MCF 10A (cell line): ENCODE measurements around the gene PARVB. TPM values are rescaled to one million over a fixed set of nuclear protein-coding genes. Genes with fewer than 3 reads are reported as not detected.

ENCODE experiments used
- BruUV-seq: library from RNA; stranded (reverse); fragments of 400-500 nt; replicated peaks from 2 replicates; lab custom pipeline; 2021; lab: Mats Ljungman, UMichigan
- CTCF ChIA-PET: fragments of 300-600 bp; sonication (Branson Sonifier 250); formaldehyde crosslinking; extraction: SDS; loops from one replicate; lab custom pipeline; 2021; ENCODE audit warnings: antibody characterized with exemption, inconsistent platforms; lab: Yijun Ruan, JAX
- POLR2A ChIA-PET: fragments of 300-600, 350-650 bp; sonication (Branson Sonifier 250); formaldehyde crosslinking; extraction: SDS; loops from one replicate; lab custom pipeline; 2020; ENCODE audit warnings: antibody characterized with exemption, inconsistent platforms; lab: Yijun Ruan, JAX
- DNase-seq: peaks from one replicate; pipeline ENCODE4 v3.0.0-alpha.2; 2018; ENCODE audit not compliant: unreplicated experiment
- H3K27ac Mint-ChIP-seq: one replicate; pipeline ENCODE4 v1.8.0; 2022; ENCODE audit warnings: mild to moderate bottlenecking, low read depth, mixed read lengths; ENCODE audit not compliant: unreplicated experiment
- H3K27me3 Mint-ChIP-seq: one replicate; pipeline ENCODE4 v1.8.0; 2022; ENCODE audit warnings: mixed read lengths; ENCODE audit not compliant: insufficient read depth, unreplicated experiment
- H3K36me3 Mint-ChIP-seq: one replicate; pipeline ENCODE4 v1.8.0; 2022; ENCODE audit warnings: mild to moderate bottlenecking, moderate library complexity, mixed read lengths; ENCODE audit not compliant: insufficient read depth, unreplicated experiment
- H3K4me1 Mint-ChIP-seq: one replicate; pipeline ENCODE4 v1.8.0; 2022; ENCODE audit warnings: mixed read lengths; ENCODE audit not compliant: insufficient read depth, unreplicated experiment
- H3K4me3 Mint-ChIP-seq: one replicate; pipeline ENCODE4 v1.8.0; 2022; ENCODE audit warnings: mild to moderate bottlenecking, moderate library complexity, mixed read lengths; ENCODE audit not compliant: unreplicated experiment
- H3K9me3 Mint-ChIP-seq: one replicate; pipeline ENCODE4 v1.8.0; 2022; ENCODE audit warnings: mixed read lengths; ENCODE audit not compliant: unreplicated experiment
- CTCF ChIP-seq: fragments of 200-600 bp; IDR thresholded peaks from one replicate; pipeline ENCODE4 v1.8.0; 2022; ENCODE audit warnings: antibody characterized with exemption, mild to moderate bottlenecking; ENCODE audit not compliant: unreplicated experiment
- intact Hi-C: fragments of 100-400 bp; cut with micrococcal nuclease; formaldehyde crosslinking; loops from 2 replicates; pipeline ENCODE4 v1.14.1; 2022
- total RNA-seq: library from RNA; stranded (reverse); gene quantifications from 2 replicates; pipeline ENCODE4 v1.2.3, GENCODE V29; 2022

PARVB gene
- total RNA-seq, 1 experiment from 2014 or later = 26.0 TPM

GRCh38 chr22:44188316-44188715 is 164.2 kb downstream of the PARVB start:
- no peak overlapping the region for H3K27ac Mint-ChIP-seq
- no peak for DNase-seq
- BruUV-seq = no TSS peak
- CTCF ChIA-PET = interaction anchor here (0.8 kb wide), 1 partner anchor 379 kb away, joined by 3 read pairs; no protein-coding TSS in a partner anchor
- POLR2A ChIA-PET = no interaction called here
- H3K27me3 Mint-ChIP-seq = peaks cover 50% of the 10 kb centered on the region
- no peaks in the 10 kb centered on the region for H3K9me3 Mint-ChIP-seq
- no peak for TF ChIP-seq CTCF
- H3K36me3 Mint-ChIP-seq = no peaks in the 10 kb centered on the region
- no peak overlapping the region for H3K4me3 Mint-ChIP-seq
- intact Hi-C loops = no loop called here
- peaks cover 22% of the 10 kb centered on the region for H3K4me1 Mint-ChIP-seq

- no TSS peak for BruUV-seq
- TF ChIP-seq CTCF = no peak
- H3K27me3 Mint-ChIP-seq = peaks cover 46% of the 10 kb centered on the region
- no peak overlapping the region for H3K4me3 Mint-ChIP-seq
- intact Hi-C loops = no loop called here
- no peak overlapping the region for H3K27ac Mint-ChIP-seq
- CTCF ChIA-PET = interaction anchor here (1.7 kb wide), 1 partner anchor 10 kb away, joined by 12 read pairs; no protein-coding TSS in a partner anchor
- H3K9me3 Mint-ChIP-seq = no peaks in the 10 kb centered on the region
- H3K4me1 Mint-ChIP-seq = peaks cover 24% of the 10 kb centered on the region
- POLR2A ChIA-PET = no interaction called here
- DNase-seq = no peak
- no peaks in the 10 kb centered on the region for H3K36me3 Mint-ChIP-seq
These were observed 165.0 kb downstream of the PARVB start for GRCh38 chr22:44188986-44189630.

GRCh38 chr22:44190381-44190976 is 166.4 kb downstream of the PARVB start:
- POLR2A ChIA-PET = no interaction called here

More at GRCh38 chr22:44190381-44190976, 166.4 kb downstream of the PARVB start:
- no TSS peak for BruUV-seq
- no peak for TF ChIP-seq CTCF
- DNase-seq = no peak
- peaks cover 46% of the 10 kb centered on the region for H3K27me3 Mint-ChIP-seq
- no peak overlapping the region for H3K4me3 Mint-ChIP-seq
- no peaks in the 10 kb centered on the region for H3K36me3 Mint-ChIP-seq
- no peaks in the 10 kb centered on the region for H3K9me3 Mint-ChIP-seq
- intact Hi-C loops = no loop called here
- CTCF ChIA-PET = interaction anchor here (0.7 to 1.7 kb wide), 2 partner anchors 11 to 343 kb away, joined by 3 to 12 read pairs; no protein-coding TSS in a partner anchor
- no peak overlapping the region for H3K27ac Mint-ChIP-seq
- peaks cover 24% of the 10 kb centered on the region for H3K4me1 Mint-ChIP-seq
